NB4 (cell line): Measurements from ENCODE around the gene TMEM14A.

Experiments
- DNase-seq: peaks from one replicate; pipeline ENCODE4 v3.0.0; 2010; ENCODE audit warnings: low read depth
- H3K4me3 ChIP-seq: one replicate; pipeline ENCODE4 v1.5.1; 2011; ENCODE audit warnings: mild to moderate bottlenecking, low read depth, low read length, moderate library complexity
- MAX ChIP-seq: IDR thresholded peaks from 2 replicates; pipeline ENCODE4 v1.6.1; 2011; ENCODE audit warnings: low read depth, low read length
- MYC ChIP-seq: IDR thresholded peaks from 2 replicates; pipeline ENCODE4 v1.6.1; 2011; ENCODE audit warnings: low read depth, low read length
- POLR2A ChIP-seq: IDR thresholded peaks from 2 replicates; pipeline ENCODE4 v1.6.1; 2011; ENCODE audit warnings: mild to moderate bottlenecking; ENCODE audit not compliant: insufficient read length; ENCODE audit errors: extremely low read depth
- TF ChIP-seq, protein P1 (sequence below): IDR thresholded peaks from one replicate; pipeline ENCODE4 v1.5.1; 2012; ENCODE audit warnings: low read depth, low read length

The TMEM14A gene

GRCh38 chr6:52689857-52690256 is 18.9 kb downstream of the TMEM14A start:
- no peak overlapping the region for H3K4me3 ChIP-seq
- no peak for DNase-seq
- TF ChIP-seq POLR2A, result no peak
- TF ChIP-seq MAX, result no peak
- no peak for TF ChIP-seq MYC
- TF ChIP-seq, protein P1, sequence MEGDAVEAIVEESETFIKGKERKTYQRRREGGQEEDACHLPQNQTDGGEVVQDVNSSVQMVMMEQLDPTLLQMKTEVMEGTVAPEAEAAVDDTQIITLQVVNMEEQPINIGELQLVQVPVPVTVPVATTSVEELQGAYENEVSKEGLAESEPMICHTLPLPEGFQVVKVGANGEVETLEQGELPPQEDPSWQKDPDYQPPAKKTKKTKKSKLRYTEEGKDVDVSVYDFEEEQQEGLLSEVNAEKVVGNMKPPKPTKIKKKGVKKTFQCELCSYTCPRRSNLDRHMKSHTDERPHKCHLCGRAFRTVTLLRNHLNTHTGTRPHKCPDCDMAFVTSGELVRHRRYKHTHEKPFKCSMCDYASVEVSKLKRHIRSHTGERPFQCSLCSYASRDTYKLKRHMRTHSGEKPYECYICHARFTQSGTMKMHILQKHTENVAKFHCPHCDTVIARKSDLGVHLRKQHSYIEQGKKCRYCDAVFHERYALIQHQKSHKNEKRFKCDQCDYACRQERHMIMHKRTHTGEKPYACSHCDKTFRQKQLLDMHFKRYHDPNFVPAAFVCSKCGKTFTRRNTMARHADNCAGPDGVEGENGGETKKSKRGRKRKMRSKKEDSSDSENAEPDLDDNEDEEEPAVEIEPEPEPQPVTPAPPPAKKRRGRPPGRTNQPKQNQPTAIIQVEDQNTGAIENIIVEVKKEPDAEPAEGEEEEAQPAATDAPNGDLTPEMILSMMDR, result no peak

DNA sequence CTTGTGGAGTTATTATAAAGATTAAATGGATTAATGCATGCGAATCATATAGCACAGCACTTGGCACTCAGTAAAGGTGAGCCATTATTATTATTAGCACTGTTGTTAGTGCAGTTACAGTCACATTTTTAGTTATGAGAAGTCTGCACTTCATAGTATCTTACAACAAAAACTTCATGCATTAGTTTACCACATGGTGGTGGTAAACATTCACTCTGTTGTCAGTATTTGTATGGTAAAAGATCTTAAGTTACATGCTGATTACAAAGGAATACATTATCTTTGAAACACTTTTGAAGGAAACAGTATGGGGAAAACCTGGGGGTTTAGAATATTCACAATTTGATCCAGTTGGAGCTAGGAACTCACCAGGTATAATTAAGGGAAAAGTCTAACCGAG is 20.8 kb downstream of the TMEM14A start:
- no peak for DNase-seq
- TF ChIP-seq, protein P1, result no peak
- TF ChIP-seq MYC, result no peak
- no peak for TF ChIP-seq MAX
- no peak for TF ChIP-seq POLR2A
- H3K4me3 ChIP-seq, result no peak overlapping the region

GRCh38 chr6:52693773-52694172 is 22.9 kb downstream of the TMEM14A start:
- TF ChIP-seq MYC (no peak), POLR2A (no peak), MAX (no peak)
- TF ChIP-seq, protein P1, result no peak
- no peak for DNase-seq
- no peak overlapping the region for H3K4me3 ChIP-seq

DNA sequence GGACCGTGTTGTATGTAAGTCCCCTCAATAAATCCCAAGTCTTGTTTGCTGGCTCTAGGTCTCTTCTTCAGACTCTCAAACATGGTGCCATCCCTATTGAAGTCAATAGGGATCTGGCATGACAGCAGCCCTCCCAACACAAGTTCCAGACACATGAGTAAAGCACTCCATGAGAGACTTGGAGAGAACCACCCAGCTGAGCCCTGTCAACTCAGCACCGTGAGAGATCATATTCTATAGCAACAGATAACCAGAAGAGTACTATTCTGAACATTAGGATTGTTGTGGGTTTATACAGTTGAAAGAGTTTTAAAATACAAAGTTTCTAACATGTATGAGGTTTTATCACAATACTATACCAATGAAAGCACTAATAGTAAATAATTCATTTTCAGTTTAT is 23.5 kb downstream of the TMEM14A start:
- TF ChIP-seq MYC, result no peak
- no peak overlapping the region for H3K4me3 ChIP-seq
- DNase-seq, result no peak

DNA sequence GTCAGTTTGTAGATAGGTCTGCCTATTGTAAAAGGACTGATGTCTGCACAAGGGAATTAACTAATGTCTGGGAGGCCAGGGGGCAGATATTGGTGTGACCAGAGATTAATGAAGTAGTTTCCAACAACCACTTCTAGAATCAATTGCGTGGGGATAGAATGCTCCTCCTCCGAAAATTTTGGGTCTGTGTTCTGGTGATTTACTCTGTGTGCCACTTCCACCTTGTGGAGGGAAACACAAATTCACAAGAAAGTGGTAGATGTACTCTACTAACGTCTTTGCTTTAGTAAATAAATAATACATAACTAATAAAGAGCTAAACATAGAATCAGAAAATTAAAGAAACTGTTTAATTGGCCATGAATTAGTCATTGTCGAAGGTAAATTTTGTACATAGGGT is 25.5 kb downstream of the TMEM14A start:
- no peak for DNase-seq
- TF ChIP-seq MYC, result no peak
- TF ChIP-seq, protein P1, result no peak
- TF ChIP-seq MAX, result no peak
- no peak for TF ChIP-seq POLR2A
- no peak overlapping the region for H3K4me3 ChIP-seq

GRCh38 chr6:52697903-52698302 is 27.0 kb downstream of the TMEM14A start:
- DNase-seq, result no peak
- no peak overlapping the region for H3K4me3 ChIP-seq

More at GRCh38 chr6:52697903-52698302, 27.0 kb downstream of the TMEM14A start:
- TF ChIP-seq POLR2A, result no peak
- TF ChIP-seq, protein P1, result no peak
- TF ChIP-seq MYC, result no peak
- TF ChIP-seq MAX, result no peak
